Right ventricle myocardium superior (tissue), 1 donor: ENCODE data around the gene TMEM120A. TPM values are rescaled to one million over a fixed set of nuclear protein-coding genes. Genes with fewer than 3 reads are reported as not detected.

Experiments used
- ATAC-seq: fragments of 200-7000 bp; cut with Tn5 transposase; one replicate; pipeline ENCODE4 v1.9.1; 2020; ENCODE audit warnings: mild to moderate bottlenecking; ENCODE audit not compliant: poor library complexity
- DNase-seq: peaks from one replicate; pipeline ENCODE4 v3.0.0-alpha.2; 2020
- intact Hi-C: fragments of 100-400 bp; cut with DNase I; formaldehyde crosslinking; loops from one replicate; pipeline ENCODE4 v1.11.2; 2022
- total RNA-seq: library from RNA; stranded (reverse); fragmentation: NEBNext Ultra II Directional; extraction: Animal tissue kit (Norgen Biotek cat#: 25700); gene quantifications from one replicate; pipeline ENCODE4 v1.2.1, GENCODE V29; 2021
- donor health status: DM: no; HTN: yes; CAD: no; lungs with severe emphysema.

Gene TMEM120A
- total RNA-seq, 1 donor from 2014 or later = 90.7 TPM

DNA sequence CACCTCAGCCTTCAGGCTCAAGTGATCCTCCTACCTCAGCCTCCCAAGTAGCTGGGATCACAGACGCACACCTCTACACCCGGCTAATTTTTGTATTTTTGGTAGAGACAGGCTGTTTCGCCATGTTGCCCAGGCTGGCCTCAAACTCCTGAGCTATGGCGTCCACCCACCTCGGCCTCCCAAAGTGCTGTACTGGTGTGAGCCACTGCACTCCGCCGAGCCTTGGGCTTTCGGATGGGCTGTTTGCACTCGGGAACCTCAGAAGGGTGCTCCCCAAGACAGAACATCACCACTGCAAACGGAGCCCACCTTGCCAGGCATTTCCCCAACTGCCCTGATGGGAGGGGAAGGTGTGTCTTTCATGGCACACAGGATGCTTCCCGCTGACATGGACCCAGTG lies 27.3 kb downstream of the TMEM120A start:
- ATAC-seq (no peak), DNase-seq (peak; percentile 44)
- intact Hi-C loops = no loop called here

GRCh38 chr7:75966190-75966961 lies 28.0 kb downstream of the TMEM120A start:
- intact Hi-C loops = no loop called here
- DNase-seq (peak; percentile 74), ATAC-seq (peak; percentile 73)

DNA sequence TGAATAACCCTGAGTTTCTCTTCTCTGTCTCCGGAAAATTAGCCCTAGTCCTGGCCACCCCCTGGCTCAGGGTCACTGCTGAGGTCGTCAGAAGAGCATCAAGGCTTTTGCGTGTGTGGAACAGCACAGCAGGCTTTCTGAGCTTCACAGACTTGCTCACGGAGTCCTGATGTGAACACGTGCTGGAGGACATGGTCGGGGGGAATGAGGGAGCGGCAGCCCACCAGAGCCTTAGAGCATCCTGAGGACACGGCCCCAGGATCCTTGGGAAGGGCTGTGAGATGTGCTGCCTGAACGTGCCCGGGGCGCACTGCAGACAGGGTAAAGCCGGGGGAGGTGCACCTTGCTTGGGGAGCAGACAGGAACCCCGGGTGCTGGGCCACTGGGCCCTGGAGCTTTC lies 28.8 kb downstream of the TMEM120A start:
- ATAC-seq (no peak), DNase-seq (no peak)
- intact Hi-C loops = no loop called here

DNA sequence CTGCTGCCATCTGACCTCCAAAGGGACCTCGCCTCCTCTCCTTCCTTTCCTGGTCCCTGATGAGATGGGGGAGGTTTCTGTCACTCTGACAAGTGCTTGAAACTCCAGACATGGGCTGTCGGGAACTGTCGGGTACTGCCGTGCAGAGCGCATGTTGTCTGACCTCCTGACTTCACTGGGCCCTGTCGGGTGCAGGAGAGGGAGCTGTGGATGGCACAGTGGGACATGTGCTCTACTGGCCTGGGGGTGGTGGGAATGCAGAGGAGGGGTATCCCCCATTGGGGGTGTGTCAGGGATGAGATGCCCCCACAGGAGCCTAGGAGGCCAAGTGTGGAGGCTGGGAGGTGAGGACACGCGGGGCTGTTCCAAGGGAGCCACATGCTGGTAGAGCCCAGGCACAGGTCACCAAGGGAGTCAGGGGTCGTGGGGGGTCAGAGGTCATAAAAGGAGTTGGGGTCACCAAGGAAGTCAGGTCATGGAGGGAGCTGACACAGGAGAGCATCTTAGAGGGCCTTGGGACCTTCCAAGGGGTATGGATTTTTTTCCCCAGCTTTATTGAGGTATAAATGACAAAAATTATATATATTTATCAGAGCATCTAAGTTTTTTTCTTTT lies 30.9 kb downstream of the TMEM120A start:
- intact Hi-C loops = no loop called here

DNA sequence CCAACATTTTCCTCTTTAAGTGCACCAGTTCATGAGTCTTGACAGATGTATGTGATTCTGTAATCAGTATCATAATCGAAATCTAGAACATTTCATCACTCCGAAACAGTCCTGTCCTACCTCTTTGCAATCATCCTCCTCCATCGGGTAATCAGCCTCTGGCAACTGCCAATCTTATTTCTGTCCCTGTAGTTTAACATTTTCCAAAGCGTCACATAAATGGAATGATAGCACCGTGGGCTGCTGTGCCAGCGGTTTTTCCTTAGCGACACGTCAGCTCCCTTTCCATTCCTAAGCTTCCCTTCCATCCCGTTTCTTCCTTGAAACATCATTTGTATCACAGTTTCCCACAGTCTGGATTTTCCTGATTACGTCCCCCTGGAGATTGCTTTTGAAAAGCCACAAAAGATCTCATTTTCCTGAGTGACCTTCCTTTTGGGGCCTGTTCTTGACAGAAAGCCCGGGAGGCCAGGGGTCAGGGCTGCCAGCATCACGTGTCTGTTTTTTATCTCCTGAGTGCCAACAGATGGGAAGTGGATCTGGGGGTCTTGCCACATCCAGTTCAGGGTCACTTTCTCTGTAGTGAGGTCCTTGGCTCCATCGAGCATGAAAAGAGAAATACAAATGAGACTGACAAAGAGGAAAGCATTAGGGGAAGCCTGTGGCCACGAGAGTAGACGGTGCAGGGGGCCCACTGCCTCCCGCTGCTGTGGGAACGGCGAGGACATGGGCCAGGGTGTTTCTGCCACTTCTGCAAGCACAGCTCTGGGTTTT lies 31.6 kb downstream of the TMEM120A start:
- peak; percentile 20 for ATAC-seq
- intact Hi-C loops = no loop called here
- DNase-seq = peak; percentile 69

More for the DNA sequence above, 30.9 kb downstream of the TMEM120A start:
- peak; percentile 52 for DNase-seq
- ATAC-seq = peak; percentile 7

DNA sequence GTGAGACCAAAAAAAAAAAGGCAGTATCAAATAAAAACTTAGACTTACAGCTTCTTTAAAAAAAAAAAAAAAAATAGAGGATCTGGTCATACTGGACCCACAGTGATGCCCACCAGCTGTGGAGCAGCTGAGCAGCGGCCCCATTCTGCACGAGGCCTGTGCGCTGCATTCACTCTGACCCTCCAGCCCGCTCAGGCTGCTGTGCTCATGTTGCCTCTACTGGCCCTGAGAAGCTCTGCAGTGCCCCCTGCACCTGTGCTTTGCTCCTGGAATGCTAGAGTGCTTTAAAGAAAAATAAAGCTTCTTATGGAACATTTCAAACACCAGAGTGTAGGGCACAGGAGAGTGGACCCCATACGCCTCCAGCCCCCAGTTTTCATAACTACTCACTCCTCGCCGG lies 33.2 kb downstream of the TMEM120A start:
- ATAC-seq (no peak), DNase-seq (peak; percentile 26)
- intact Hi-C loops = no loop called here

GRCh38 chr7:75960372-75960771 lies 34.0 kb downstream of the TMEM120A start:
- no peak for DNase-seq
- no peak for ATAC-seq
- intact Hi-C loops = no loop called here

- ATAC-seq (no peak), DNase-seq (no peak)
- intact Hi-C loops = no loop called here
Observed at GRCh38 chr7:75958802-75959543, 35.4 kb downstream of the TMEM120A start.

DNA sequence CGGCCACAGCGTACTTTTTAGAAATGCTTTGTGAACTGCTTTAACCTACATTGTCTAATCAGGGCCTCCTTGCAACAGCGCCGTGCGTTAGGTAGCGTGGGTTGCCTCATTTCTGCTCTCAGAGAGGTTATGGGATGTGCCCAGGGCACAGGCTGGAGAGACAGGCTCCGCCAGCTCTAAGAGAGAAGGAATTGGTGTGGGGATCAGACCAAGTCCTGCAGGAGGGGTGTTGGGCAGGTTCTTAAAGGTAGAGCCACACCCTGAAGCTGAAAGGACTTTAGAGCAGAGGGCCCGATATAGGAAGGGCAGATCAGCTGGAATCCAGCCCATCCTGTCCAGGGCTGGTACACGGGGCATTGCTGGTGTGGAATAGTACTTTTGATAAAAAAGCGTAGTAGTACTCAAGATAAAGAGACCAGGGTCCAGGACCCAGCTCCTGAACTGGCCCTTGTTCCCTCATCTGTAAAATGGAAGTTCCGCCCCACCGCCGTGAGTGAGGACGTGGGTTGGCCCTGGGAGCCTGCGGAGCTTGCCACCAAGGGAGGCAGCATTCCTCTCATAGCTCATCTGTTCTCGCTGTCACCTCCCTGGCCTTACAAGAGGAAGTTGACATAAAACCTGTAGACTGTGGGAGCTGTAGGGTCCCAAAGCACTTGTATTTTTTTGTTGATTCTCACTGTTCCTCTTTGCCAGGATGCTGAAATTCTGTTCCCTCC lies 37.2 kb downstream of the TMEM120A start:
- DNase-seq = no peak
- peak; percentile 49 for ATAC-seq
- intact Hi-C loops = no loop called here

DNA sequence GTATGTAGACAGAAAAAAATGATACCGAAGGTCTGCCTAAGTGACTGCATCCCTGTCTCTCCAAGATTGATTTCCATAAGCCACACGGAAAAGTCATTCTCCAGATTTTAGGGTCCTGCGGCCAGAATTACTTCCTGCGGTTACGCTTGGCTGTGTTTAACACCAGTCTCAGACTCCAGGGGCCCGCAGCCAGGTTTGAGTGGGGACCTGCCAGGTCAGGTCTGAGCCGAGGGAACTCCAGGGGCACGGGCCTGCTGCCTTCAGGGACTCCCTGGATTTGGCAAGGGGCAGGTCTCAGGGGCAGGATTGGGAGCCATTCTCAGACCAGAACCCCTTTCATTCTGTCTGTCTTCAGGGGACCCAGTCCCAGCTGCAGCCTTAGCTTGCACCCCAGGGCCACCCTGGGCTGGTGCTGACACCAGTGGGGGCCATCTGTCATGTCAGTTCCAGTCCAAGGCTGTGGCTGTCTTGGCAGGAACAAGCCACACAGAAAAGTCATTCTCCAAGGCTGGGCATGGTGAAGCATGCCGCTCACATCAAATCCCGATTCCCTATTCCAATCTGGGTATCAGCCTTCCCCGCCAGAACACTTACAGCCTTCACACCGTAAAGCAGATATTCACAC lies 39.0 kb downstream of the TMEM120A start:
- no peak for DNase-seq
- intact Hi-C loops = no loop called here
- no peak for ATAC-seq

DNA sequence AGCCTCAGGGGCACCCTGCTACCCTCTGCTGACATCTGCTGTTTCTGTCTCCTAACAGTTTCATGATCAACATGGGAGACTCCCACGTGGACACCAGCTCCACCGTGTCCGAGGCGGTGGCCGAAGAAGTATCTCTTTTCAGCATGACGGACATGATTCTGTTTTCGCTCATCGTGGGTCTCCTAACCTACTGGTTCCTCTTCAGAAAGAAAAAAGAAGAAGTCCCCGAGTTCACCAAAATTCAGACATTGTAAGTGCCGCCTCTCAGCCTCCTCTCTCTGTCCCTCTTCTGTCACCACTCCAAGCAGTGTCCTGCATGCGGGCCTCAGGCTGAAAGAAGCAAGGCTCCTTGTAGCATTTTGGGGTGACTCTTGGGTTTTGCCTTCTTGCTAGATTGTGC lies 40.5 kb downstream of the TMEM120A start:
- intact Hi-C loops = no loop called here
- DNase-seq (no peak), ATAC-seq (no peak)

GRCh38 chr7:75953431-75953830 lies 41.0 kb downstream of the TMEM120A start:
- DNase-seq (no peak), ATAC-seq (no peak)
- intact Hi-C loops = no loop called here

DNA sequence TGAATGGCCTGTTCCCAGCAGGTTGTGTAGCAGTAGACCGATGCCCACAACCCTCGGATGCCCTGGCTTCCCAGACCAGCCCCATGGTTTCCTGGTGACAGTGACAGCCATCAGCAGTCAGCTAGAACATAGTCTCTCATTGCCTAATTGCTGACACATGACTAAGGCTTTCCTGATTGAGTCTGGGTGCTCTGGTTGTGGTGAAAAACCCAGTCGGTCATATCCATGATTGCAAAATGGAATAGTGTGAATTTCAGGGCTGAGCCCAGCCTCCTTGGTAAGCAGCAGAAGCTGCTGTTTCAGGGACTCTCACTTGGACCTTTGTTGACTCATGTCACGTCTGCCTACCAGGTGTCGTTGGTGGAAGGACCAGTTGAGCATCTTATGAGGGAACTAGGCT lies 42.9 kb downstream of the TMEM120A start:
- intact Hi-C loops = no loop called here

GRCh38 chr7:75950111-75950681 lies 44.2 kb downstream of the TMEM120A start:
- intact Hi-C loops = no loop called here
- DNase-seq = no peak
- ATAC-seq = peak; percentile 72

More for the DNA sequence above, 42.9 kb downstream of the TMEM120A start:
- ATAC-seq (peak; percentile 75), DNase-seq (no peak)

DNA sequence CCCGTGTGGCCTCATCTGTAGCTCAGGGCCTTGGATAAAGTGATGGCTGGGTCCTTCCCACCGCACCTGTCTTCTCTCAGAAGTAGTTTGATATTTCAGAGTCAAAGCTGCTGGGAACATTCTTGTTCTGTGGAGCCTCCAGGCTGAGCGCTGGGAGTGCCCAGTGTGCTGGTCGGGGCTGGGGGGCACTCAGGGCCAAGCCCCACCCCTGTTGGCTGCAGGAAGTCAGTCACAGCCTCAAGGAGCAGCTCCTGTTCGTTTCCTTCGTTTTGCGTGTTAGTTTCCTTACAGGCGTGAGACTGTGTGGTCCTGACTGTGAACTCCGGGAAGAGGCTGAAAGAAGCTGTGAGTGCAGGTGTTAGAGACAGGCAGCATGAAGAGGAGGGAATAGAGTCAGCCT lies 46.2 kb downstream of the TMEM120A start:
- no peak for ATAC-seq
- DNase-seq = no peak
- intact Hi-C loops = no loop called here

DNA sequence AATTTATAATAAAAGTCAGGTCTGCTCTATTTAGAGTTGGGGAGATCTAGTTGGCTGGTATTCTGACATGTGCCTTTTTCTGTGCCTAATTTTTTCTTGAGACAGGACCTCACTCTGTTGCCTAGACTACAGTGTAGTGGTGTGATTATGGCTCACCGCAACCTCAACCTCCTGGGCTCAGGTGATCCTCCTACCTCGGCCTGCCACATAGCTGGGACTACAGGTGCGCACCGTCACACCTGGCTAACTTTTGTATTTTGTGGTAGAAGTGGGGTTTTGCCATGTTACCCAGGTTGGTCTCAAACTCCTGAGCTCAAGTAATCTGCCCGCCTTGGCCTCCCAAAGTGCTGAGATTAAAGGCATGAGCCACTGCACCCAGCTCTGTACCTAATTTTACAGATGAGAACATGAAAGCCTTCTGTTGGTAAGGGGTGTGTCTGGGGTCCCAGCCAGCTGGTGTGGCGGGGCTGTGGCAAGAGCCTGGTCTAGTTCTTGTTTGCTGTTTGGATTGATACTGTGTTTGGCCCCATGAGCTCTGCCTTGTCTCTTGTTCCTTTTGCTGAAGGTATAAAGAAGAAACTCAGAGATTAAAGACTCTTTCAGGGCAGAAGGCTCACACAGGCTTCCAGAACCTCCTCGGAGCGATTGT lies 48.1 kb downstream of the TMEM120A start:
- no peak for DNase-seq
- no peak for ATAC-seq
- intact Hi-C loops = no loop called here
